OCI-LY7 (cell line): ENCODE data around the gene PGA5. TPM values are rescaled to one million over a fixed set of nuclear protein-coding genes. Genes with fewer than 3 reads are reported as not detected.

Experiments used
- BruUV-seq: library from RNA; stranded (reverse); fragments of 400-500 nt; replicated peaks from 2 replicates; lab custom pipeline; 2021; lab: Mats Ljungman, UMichigan
- CTCF ChIA-PET: fragments of 300-600 bp; sonication (Branson Sonifier 250); formaldehyde crosslinking; loops from one replicate; lab custom pipeline; 2022; ENCODE audit warnings: antibody characterized with exemption; ENCODE audit not compliant: unreplicated experiment; lab: Charles Lee
- POLR2A ChIA-PET: fragments of 300-600 bp; sonication (Branson Sonifier 250); formaldehyde crosslinking; loops from one replicate; lab custom pipeline; 2022; ENCODE audit warnings: antibody characterized with exemption; lab: Charles Lee
- DNase-seq: peaks from one replicate; pipeline ENCODE4 v3.0.0-alpha.2; 2015; ENCODE audit warnings: low spot score
- H2AFZ ChIP-seq: fragments of 200-600 bp; sonication (generic), shearing (Covaris generic); 2 replicates; pipeline ENCODE4 v1.6.1; 2014; ENCODE audit warnings: mild to moderate bottlenecking, antibody characterized with exemption, low read length, moderate library complexity
- H3K27ac ChIP-seq: fragments of 200-600 bp; sonication (generic); 2 replicates; pipeline ENCODE4 v1.5.1; 2014; ENCODE audit warnings: mixed run types, low read depth, mild to moderate bottlenecking, moderate library complexity, low read length, inconsistent platforms; ENCODE audit not compliant: poor library complexity, severe bottlenecking
- H3K36me3 ChIP-seq: fragments of 200-600 bp; sonication (generic); 2 replicates; pipeline ENCODE4 v1.6.1; 2014; ENCODE audit warnings: mild to moderate bottlenecking, antibody characterized with exemption, low read length, moderate library complexity, mixed read lengths; ENCODE audit not compliant: insufficient read depth
- H3K4me1 ChIP-seq: fragments of 200-600 bp; sonication (generic); 2 replicates; pipeline ENCODE4 v1.5.1; 2014; ENCODE audit warnings: mild to moderate bottlenecking, low read length; ENCODE audit not compliant: insufficient read depth, poor library complexity, severe bottlenecking
- H3K4me2 ChIP-seq: fragments of 200-600 bp; sonication (generic); 2 replicates; pipeline ENCODE4 v1.6.1; 2014; ENCODE audit warnings: mild to moderate bottlenecking, low read length
- H3K4me3 ChIP-seq: fragments of 200-600 bp; sonication (generic); 2 replicates; pipeline ENCODE4 v1.5.1; 2014; ENCODE audit warnings: mild to moderate bottlenecking, low read depth, low read length; ENCODE audit not compliant: poor library complexity, severe bottlenecking
- H3K79me2 ChIP-seq: fragments of 200-600 bp; sonication (generic); 2 replicates; pipeline ENCODE4 v1.6.1; 2016; ENCODE audit warnings: low read depth, mild to moderate bottlenecking, low read length, moderate library complexity, mixed read lengths; ENCODE audit not compliant: insufficient read depth
- H3K9me2 ChIP-seq: fragments of 200-600 bp; sonication (generic); 2 replicates; pipeline ENCODE4 v1.6.1; 2016; ENCODE audit warnings: mild to moderate bottlenecking, low read length, mixed read lengths; ENCODE audit not compliant: insufficient read depth
- H3K9me3 ChIP-seq: fragments of 200-600 bp; sonication (generic); 2 replicates; pipeline ENCODE4 v1.6.1; 2014; ENCODE audit warnings: mild to moderate bottlenecking, mixed run types, low read length, mixed read lengths
- H4K20me1 ChIP-seq: fragments of 200-600 bp; sonication (generic); 2 replicates; pipeline ENCODE4 v1.6.1; 2014; ENCODE audit warnings: mild to moderate bottlenecking, antibody characterized with exemption, low read length, moderate library complexity, mixed read lengths; ENCODE audit not compliant: insufficient read depth
- CTCF ChIP-seq: fragments of 200-600 bp; sonication (generic); conservative IDR thresholded peaks from 2 replicates; pipeline ENCODE4 v1.5.1; 2014; ENCODE audit warnings: mild to moderate bottlenecking, antibody characterized with exemption, low read length, moderate library complexity, mixed read lengths
- EZH2phosphoT487 ChIP-seq: fragments of 200-600 bp; sonication (generic); IDR thresholded peaks from 2 replicates; pipeline ENCODE4 v1.6.1; 2018; ENCODE audit warnings: low read depth, borderline replicate concordance, mild to moderate bottlenecking, mixed run types, antibody characterized with exemption, low read length, moderate library complexity, mixed read lengths
- intact Hi-C: fragments of 100-400 bp; cut with micrococcal nuclease; formaldehyde crosslinking; loops from one replicate; pipeline ENCODE4 v1.10.0; 2022; ENCODE audit not compliant: unreplicated experiment
- total RNA-seq, 2 experiments: library from RNA; depleted of rRNA in 1 of 2; stranded (reverse); fragments of >200 nt in 1 of 2; shearing (Covaris generic) in 1 of 2; gene quantifications; 2 replicates each; pipeline ENCODE4 v1.2.3, GENCODE V29; 2014 to 2022

PGA5 gene
- total RNA-seq, 2 experiments from 2014 or later, result not detected

GRCh38 chr11:61259363-61259762, 18.4 kb downstream of the PGA5 start:
- Histone ChIP-seq H3K4me1 (no peaks in the 10 kb centered on the region), H4K20me1 (no peaks in the 10 kb centered on the region), H3K79me2 (no peaks in the 10 kb centered on the region), H3K9me2 (no peaks in the 10 kb centered on the region), H2AFZ (no peak overlapping the region), H3K9me3 (no peaks in the 10 kb centered on the region), H3K4me2 (no peak overlapping the region), H3K4me3 (no peak overlapping the region), H3K27ac (no peak overlapping the region), H3K36me3 (no peaks in the 10 kb centered on the region)
- intact Hi-C loops, result no loop called here
- BruUV-seq, result no TSS peak
- no peak for DNase-seq
- TF ChIP-seq CTCF, result no peak
- no peak for TF ChIP-seq EZH2phosphoT487
- ChIA-PET CTCF (no interaction called here), POLR2A (no interaction called here)

- CTCF ChIA-PET, result no interaction called here
Observed at GRCh38 chr11:61264371-61264770, 23.4 kb downstream of the PGA5 start.

GRCh38 chr11:61264795-61265194, 23.8 kb downstream of the PGA5 start:
- Histone ChIP-seq H4K20me1 (no peaks in the 10 kb centered on the region), H3K9me2 (no peaks in the 10 kb centered on the region), H3K9me3 (no peaks in the 10 kb centered on the region), H3K4me2 (no peak overlapping the region), H3K4me3 (no peak overlapping the region), H3K79me2 (no peaks in the 10 kb centered on the region), H3K36me3 (no peaks in the 10 kb centered on the region), H3K27ac (no peak overlapping the region), H3K4me1 (no peaks in the 10 kb centered on the region), H2AFZ (no peak overlapping the region)
- no peak for DNase-seq
- CTCF ChIA-PET, result no interaction called here
- intact Hi-C loops, result no loop called here
- no TSS peak for BruUV-seq
- TF ChIP-seq CTCF (no peak), EZH2phosphoT487 (no peak)
- POLR2A ChIA-PET, result no interaction called here

More at GRCh38 chr11:61264371-61264770, 23.4 kb downstream of the PGA5 start:
- Histone ChIP-seq H3K9me3 (no peaks in the 10 kb centered on the region), H3K4me1 (no peaks in the 10 kb centered on the region), H3K27ac (no peak overlapping the region), H3K4me2 (no peak overlapping the region), H3K79me2 (no peaks in the 10 kb centered on the region), H2AFZ (no peak overlapping the region), H3K36me3 (no peaks in the 10 kb centered on the region), H3K4me3 (no peak overlapping the region), H3K9me2 (no peaks in the 10 kb centered on the region), H4K20me1 (no peaks in the 10 kb centered on the region)
- no peak for TF ChIP-seq CTCF
- POLR2A ChIA-PET, result no interaction called here
- DNase-seq, result no peak
- intact Hi-C loops, result no loop called here
- BruUV-seq, result no TSS peak
